ENCODE measurements around the gene RELL2.

The RELL2 gene

GRCh38 chr5:141618804-141619554, 17.8 kb upstream of the RELL2 start, which contains the start of gene DIAPH1:
TSS of gene DIAPH1 (minus strand) at chr5:141619000. CDS start at chr5:141618914, 86 bp downstream.
- peak; percentile 37; the same call in 1 of the 2 replicates for TF ChIP-seq TAF1 (IDR thresholded peaks at IDR 0.05; ENCODE audit: borderline replicate concordance, insufficient read depth, low read length)
- TF ChIP-seq FOXP2 (optimal IDR thresholded peaks at IDR 0.05; ENCODE audit: borderline replicate concordance, extremely low read depth, extremely low read length, insufficient read depth) = peak; percentile 98
- 0 out of 4 replicates have a peak, but pooled peaks of 1 of the 2 experiments have one; percentile 22 for TF ChIP-seq REST (IDR thresholded peaks at IDR 0.05; ENCODE audit: insufficient read depth in 1 of 2, low read depth in 2 of 2, low read length in 2 of 2)
- peak; percentile 71 for TF ChIP-seq POLR2AphosphoS5 (IDR thresholded peaks at IDR 0.05; ENCODE audit: low read depth, low read length)
- TF ChIP-seq SIN3A (IDR thresholded peaks at IDR 0.05; ENCODE audit: borderline replicate concordance, insufficient read depth, low read length) = peak; percentile 72; the same call in 1 of the 2 replicates

- no peak for TF ChIP-seq FOXP2 (optimal IDR thresholded peaks at IDR 0.05; ENCODE audit: borderline replicate concordance, extremely low read depth, extremely low read length, insufficient read depth)
- TF ChIP-seq SIN3A (IDR thresholded peaks at IDR 0.05; ENCODE audit: borderline replicate concordance, insufficient read depth, low read length) = no peak
- TF ChIP-seq TAF1 (IDR thresholded peaks at IDR 0.05; ENCODE audit: borderline replicate concordance, insufficient read depth, low read length) = no peak
- TF ChIP-seq REST (IDR thresholded peaks at IDR 0.05; ENCODE audit: insufficient read depth in 1 of 2, low read depth in 2 of 2, low read length in 2 of 2) = no peak
- TF ChIP-seq POLR2AphosphoS5 (IDR thresholded peaks at IDR 0.05; ENCODE audit: low read depth, low read length) = no peak
Observed at GRCh38 chr5:141623186-141623585, 13.6 kb upstream of the RELL2 start.

- TF ChIP-seq POLR2AphosphoS5 (IDR thresholded peaks at IDR 0.05; ENCODE audit: low read depth, low read length) (no peak), FOXP2 (optimal IDR thresholded peaks at IDR 0.05; ENCODE audit: borderline replicate concordance, extremely low read depth, extremely low read length, insufficient read depth) (no peak), REST (IDR thresholded peaks at IDR 0.05; ENCODE audit: insufficient read depth in 1 of 2, low read depth in 2 of 2, low read length in 2 of 2) (no peak), SIN3A (IDR thresholded peaks at IDR 0.05; ENCODE audit: borderline replicate concordance, insufficient read depth, low read length) (no peak), TAF1 (IDR thresholded peaks at IDR 0.05; ENCODE audit: borderline replicate concordance, insufficient read depth, low read length) (no peak)
Observed at GRCh38 chr5:141623611-141624010, 13.2 kb upstream of the RELL2 start.

GRCh38 chr5:141628175-141628788, 8.5 kb upstream of the RELL2 start:
- TF ChIP-seq POLR2AphosphoS5 (IDR thresholded peaks at IDR 0.05; ENCODE audit: low read depth, low read length) (no peak), FOXP2 (optimal IDR thresholded peaks at IDR 0.05; ENCODE audit: borderline replicate concordance, extremely low read depth, extremely low read length, insufficient read depth) (no peak), SIN3A (IDR thresholded peaks at IDR 0.05; ENCODE audit: borderline replicate concordance, insufficient read depth, low read length) (no peak)

GRCh38 chr5:141630570-141631140, 6.1 kb upstream of the RELL2 start:
- TF ChIP-seq TAF1 (IDR thresholded peaks at IDR 0.05; ENCODE audit: borderline replicate concordance, insufficient read depth, low read length) (no peak), FOXP2 (optimal IDR thresholded peaks at IDR 0.05; ENCODE audit: borderline replicate concordance, extremely low read depth, extremely low read length, insufficient read depth) (no peak), REST (IDR thresholded peaks at IDR 0.05; ENCODE audit: insufficient read depth in 1 of 2, low read depth in 2 of 2, low read length in 2 of 2) (no peak), POLR2AphosphoS5 (IDR thresholded peaks at IDR 0.05; ENCODE audit: low read depth, low read length) (no peak), SIN3A (IDR thresholded peaks at IDR 0.05; ENCODE audit: borderline replicate concordance, insufficient read depth, low read length) (no peak)

Data from PFSK-1 (cell line).